HFFc6 (cell line): ENCODE data around the gene MPIG6B. TPM values are rescaled to one million over a fixed set of nuclear protein-coding genes. Genes with fewer than 3 reads are reported as not detected.

ENCODE experiments used
- DNase-seq: peaks from one replicate; pipeline ENCODE4 v3.0.0-alpha.2; 2018
- H3K27ac Mint-ChIP-seq: 2 replicates; pipeline ENCODE4 v1.8.0; 2020; ENCODE audit warnings: mild to moderate bottlenecking, mixed read lengths
- H3K27me3 Mint-ChIP-seq: 2 replicates; pipeline ENCODE4 v1.8.0; 2021; ENCODE audit warnings: mild to moderate bottlenecking, moderate library complexity, mixed read lengths; ENCODE audit not compliant: insufficient read depth
- H3K36me3 Mint-ChIP-seq: 2 replicates; pipeline ENCODE4 v1.8.0; 2021; ENCODE audit warnings: low read depth, mixed read lengths
- H3K4me1 Mint-ChIP-seq: 2 replicates; pipeline ENCODE4 v1.8.0; 2020; ENCODE audit warnings: low read depth, mixed read lengths
- H3K4me3 Mint-ChIP-seq: 2 replicates; pipeline ENCODE4 v1.8.0; 2020; ENCODE audit warnings: mild to moderate bottlenecking, moderate library complexity, mixed read lengths
- H3K9me3 Mint-ChIP-seq: 2 replicates; pipeline ENCODE4 v1.8.0; 2020; ENCODE audit warnings: mild to moderate bottlenecking, mixed read lengths
- CTCF ChIP-seq: fragments of 200-600 bp; sonication (generic); IDR thresholded peaks from 2 replicates; pipeline ENCODE4 v1.5.0; 2021; ENCODE audit warnings: antibody characterized with exemption, mild to moderate bottlenecking
- total RNA-seq, 6 experiments: library from RNA; stranded (reverse); fragmentation: NEBNext Ultra II Directional; extraction: Animal tissue kit (Norgen Biotek cat#: 25700); gene quantifications; 2 replicates in 1 of 6; 3 replicates in 5 of 6; pipeline ENCODE4 v1.2.3, GENCODE V29; 2021

MPIG6B gene
- total RNA-seq, 6 experiments from 2014 or later: not detected

DNA sequence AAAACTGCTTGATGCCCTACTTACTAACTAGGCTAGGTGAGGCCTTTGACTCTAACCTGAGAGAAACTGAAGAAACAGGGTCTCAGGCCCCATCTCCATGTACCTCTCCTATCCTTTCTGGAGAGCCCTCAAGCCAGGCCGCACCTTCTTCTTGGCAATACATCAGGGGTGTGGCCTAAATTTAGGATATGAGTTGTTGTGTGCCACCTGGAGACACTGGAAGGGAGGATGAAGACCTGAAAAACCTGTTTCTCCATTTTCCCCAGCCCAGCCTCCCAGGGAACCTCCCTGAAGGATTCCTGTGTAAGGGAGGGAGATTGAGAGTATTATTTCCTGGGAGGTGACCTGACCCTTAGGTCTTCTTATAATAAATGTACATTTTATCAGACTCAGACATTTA, 4.9 kb upstream of the MPIG6B start:
- Mint-ChIP-seq H3K4me3 (no peak overlapping the region), H3K27me3 (peaks cover 11% of the 10 kb centered on the region), H3K27ac (no peak overlapping the region), H3K9me3 (no peaks in the 10 kb centered on the region), H3K36me3 (no peaks in the 10 kb centered on the region), H3K4me1 (no peaks in the 10 kb centered on the region)
- no peak for TF ChIP-seq CTCF
- DNase-seq: no peak

GRCh38 chr6:31719001-31719400, 4.2 kb upstream of the MPIG6B start:
- Mint-ChIP-seq H3K9me3 (no peaks in the 10 kb centered on the region), H3K4me3 (no peak overlapping the region), H3K4me1 (no peaks in the 10 kb centered on the region), H3K27me3 (peaks cover 13% of the 10 kb centered on the region), H3K27ac (no peak overlapping the region; the same call in 1 of the 2 replicates), H3K36me3 (no peaks in the 10 kb centered on the region)
- no peak for TF ChIP-seq CTCF
- no peak for DNase-seq

DNA sequence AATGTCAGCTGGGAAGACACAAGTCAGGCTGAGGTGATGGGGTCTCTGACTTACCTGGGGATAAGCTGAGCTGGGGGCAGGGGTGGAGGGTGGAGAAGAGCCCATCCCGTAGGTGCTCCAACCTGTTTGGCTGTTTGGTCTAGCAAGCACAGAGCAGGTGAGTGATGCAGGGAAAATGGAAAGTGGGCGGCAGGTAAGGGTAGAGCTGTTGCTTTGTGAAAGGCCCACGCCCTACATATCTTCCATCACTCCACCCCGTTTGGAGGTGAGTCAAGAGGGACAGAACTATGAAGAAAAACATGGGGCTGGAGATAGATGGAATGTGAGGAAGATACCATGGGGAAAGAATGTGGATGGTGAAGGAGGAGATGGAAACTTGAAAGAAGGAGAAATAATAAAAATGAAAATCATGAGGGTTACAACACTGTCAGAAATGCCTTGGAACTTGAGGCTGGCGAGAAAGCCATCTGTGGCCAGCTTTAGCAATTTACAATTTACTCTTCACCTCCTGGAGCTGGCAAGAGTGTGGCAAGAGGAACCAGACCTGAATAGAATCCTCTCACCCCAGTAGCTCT, 2.9 kb upstream of the MPIG6B start:
- no peak for TF ChIP-seq CTCF
- H3K27me3 Mint-ChIP-seq: peaks cover 9% of the 10 kb centered on the region
- H3K4me3 Mint-ChIP-seq: no peak overlapping the region
- no peaks in the 10 kb centered on the region for H3K36me3 Mint-ChIP-seq
- no peaks in the 10 kb centered on the region for H3K9me3 Mint-ChIP-seq
- H3K4me1 Mint-ChIP-seq: no peaks in the 10 kb centered on the region
- no peak for DNase-seq
- H3K27ac Mint-ChIP-seq: no peak overlapping the region

DNA sequence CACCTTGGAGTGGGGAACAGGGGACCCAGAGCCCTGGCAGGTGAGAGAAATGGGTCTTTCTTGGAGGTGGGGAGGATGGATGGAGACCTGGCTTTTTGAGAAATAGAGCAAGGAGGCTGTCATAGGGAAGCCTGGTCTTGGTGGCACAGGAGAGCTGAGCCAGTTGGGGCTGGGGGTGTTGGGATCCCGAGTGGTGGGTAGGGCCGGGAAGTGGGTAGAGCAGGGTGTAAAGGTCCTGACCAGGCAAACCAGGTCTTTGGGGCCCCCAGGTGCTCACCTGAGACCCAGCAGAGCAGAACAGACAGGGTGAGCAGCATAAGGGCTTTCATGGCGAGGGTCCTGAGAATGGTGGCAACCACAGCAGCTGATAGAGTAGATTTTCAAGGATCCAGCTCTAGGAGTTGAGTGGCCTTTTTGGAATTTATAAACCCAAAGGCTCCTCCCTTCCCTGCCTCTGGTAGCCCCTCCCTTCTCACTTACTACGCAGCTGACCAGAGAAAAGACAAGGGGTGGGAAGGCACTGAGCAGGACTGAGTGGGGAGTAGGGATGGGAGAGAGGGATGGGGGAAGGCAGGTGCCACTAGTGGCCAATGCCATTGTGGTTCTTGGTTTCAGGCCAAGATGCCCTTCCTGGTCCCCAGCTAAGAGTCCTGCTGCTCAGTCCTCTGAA, 1.7 kb upstream of the MPIG6B start, which contains the start of gene LY6G6C:
Gene LY6G6C, minus strand, starts transcription at position 396 of the 670 bp plus-strand sequence. Its CDS starts 67 bp downstream, at position 329.
- peaks cover 10% of the 10 kb centered on the region for H3K27me3 Mint-ChIP-seq
- no peak within 1 kb of the TSS for H3K4me3 Mint-ChIP-seq
- peaks cover 1% of the 10 kb centered on the region for H3K36me3 Mint-ChIP-seq
- no peak for DNase-seq
- no peaks in the 10 kb centered on the region for H3K4me1 Mint-ChIP-seq
- no peak within 1 kb of the TSS for H3K27ac Mint-ChIP-seq
- TF ChIP-seq CTCF: no peak
- no peaks in the 10 kb centered on the region for H3K9me3 Mint-ChIP-seq

DNA sequence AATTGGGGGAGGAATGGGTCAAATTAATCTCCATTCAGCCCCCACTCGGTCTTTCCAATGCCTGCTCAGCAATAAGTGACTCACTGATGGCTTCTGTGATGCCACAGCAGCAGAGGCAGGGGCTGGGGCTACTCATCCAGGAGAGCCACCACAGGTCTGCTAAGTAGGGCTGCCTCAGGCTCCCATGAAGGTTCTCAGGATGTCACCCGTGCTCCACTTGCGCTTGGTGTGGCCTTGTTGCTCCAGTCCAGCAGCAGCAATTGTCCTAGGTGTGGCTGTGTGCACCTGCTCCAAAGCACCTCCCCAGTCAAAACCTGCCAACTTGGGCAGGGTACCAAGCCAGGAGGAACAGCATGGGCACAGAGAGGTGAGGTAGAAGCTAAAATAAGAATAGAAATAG, 1.0 kb upstream of the MPIG6B start:
- Mint-ChIP-seq H3K4me1 (no peaks in the 10 kb centered on the region), H3K27me3 (peaks cover 10% of the 10 kb centered on the region), H3K4me3 (no peak overlapping the region), H3K36me3 (peaks cover 7% of the 10 kb centered on the region), H3K9me3 (no peaks in the 10 kb centered on the region), H3K27ac (no peak overlapping the region)
- no peak for DNase-seq
- no peak for TF ChIP-seq CTCF
